HG03103 (cell line): Measurements from ENCODE around the gene RAC2.
"Not testable (repeated sequence)": the region's sequence is repeated elsewhere in the genome, so short reads cannot be mapped to it uniquely, and the experiment has no call there.

Experiments used
- ATAC-seq: cut with Tn5 transposase; IDR thresholded peaks from one replicate; pipeline ENCODE4 v1.9.1; 2021; ENCODE audit warnings: low read depth; ENCODE audit not compliant: unreplicated experiment

Gene RAC2

GRCh38 chr22:37258005-37258752 is 14.1 kb upstream of the RAC2 start:
- no peak for ATAC-seq

GRCh38 chr22:37256075-37256726 is 12.1 kb upstream of the RAC2 start:
- no peak for ATAC-seq

GRCh38 chr22:37255558-37256006 is 11.5 kb upstream of the RAC2 start:
- ATAC-seq, result no peak

- ATAC-seq, result no peak
These were observed 10.8 kb upstream of the RAC2 start for GRCh38 chr22:37254867-37255233.

- ATAC-seq, result no peak
These were observed 10.3 kb upstream of the RAC2 start for GRCh38 chr22:37254209-37254866.

- ATAC-seq, result no peak
These were observed 9.1 kb upstream of the RAC2 start for GRCh38 chr22:37253126-37253660.

- ATAC-seq, result not testable (repeated sequence)
These were observed 7.8 kb upstream of the RAC2 start for GRCh38 chr22:37251836-37252235.

- no peak for ATAC-seq
These were observed 5.9 kb upstream of the RAC2 start for GRCh38 chr22:37249986-37250385.

GRCh38 chr22:37248251-37248650 is 4.2 kb upstream of the RAC2 start:
- ATAC-seq, result no peak

GRCh38 chr22:37245740-37246139 is 1.7 kb upstream of the RAC2 start:
- no peak for ATAC-seq

- ATAC-seq, result no peak
These were observed 1.1 kb upstream of the RAC2 start for GRCh38 chr22:37244922-37245722.

GRCh38 chr22:37243402-37244113 is 511 bp downstream of the RAC2 start:
- no peak for ATAC-seq

GRCh38 chr22:37242395-37242918 is 1.6 kb downstream of the RAC2 start:
- peak; percentile 40 for ATAC-seq

GRCh38 chr22:37241351-37242142 is 2.5 kb downstream of the RAC2 start:
- no peak for ATAC-seq

GRCh38 chr22:37240941-37241320 is 3.1 kb downstream of the RAC2 start:
- ATAC-seq, result no peak

GRCh38 chr22:37240240-37240940 is 3.7 kb downstream of the RAC2 start:
- no peak for ATAC-seq

GRCh38 chr22:37239336-37240239 is 4.5 kb downstream of the RAC2 start:
- ATAC-seq, result no peak
